Heart left ventricle (tissue), 16 donors: ENCODE measurements around the gene PPP4R1. TPM values are rescaled to one million over a fixed set of nuclear protein-coding genes. Genes with fewer than 3 reads are reported as not detected.

Experiments
- ATAC-seq, 4 donors: fragments of 200-7000 bp; cut with Tn5 transposase; one replicate each; pipeline ENCODE4 v1.9.1; 2020 to 2022; ENCODE audit warnings: moderate library complexity in 4 of 4, mild to moderate bottlenecking in 3 of 4, moderate number of reproducible peaks in 1 of 4
- DNase-seq, 5 donors: peaks; one replicate each; pipeline ENCODE4 v3.0.0-alpha.2; 2020
- H3K27ac ChIP-seq, 12 donors: fragments of 200-600 bp; sonication (generic) in 4 of 12; one replicate each; pipeline versions ENCODE4 v1.5.0 to v1.8.0; 2016 to 2022; ENCODE audit warnings: mild to moderate bottlenecking in 2 of 12
- H3K27me3 ChIP-seq, 9 donors: fragments of 200-600 bp; sonication (generic) in 2 of 9; one replicate each; pipeline versions ENCODE4 v1.5.1 to v1.8.0; 2016 to 2022; ENCODE audit warnings: mild to moderate bottlenecking in 3 of 9
- H3K36me3 ChIP-seq, 9 donors: fragments of 200-600 bp; sonication (generic) in 2 of 9; one replicate each; pipeline versions ENCODE4 v1.5.0 to v1.8.0; 2018 to 2022; ENCODE audit warnings: mild to moderate bottlenecking in 2 of 9
- H3K4me1 ChIP-seq, 12 donors: fragments of 200-600 bp; sonication (generic) in 4 of 12; one replicate each; pipeline versions ENCODE4 v1.5.0 to v1.8.0; 2016 to 2022; ENCODE audit warnings: mild to moderate bottlenecking in 3 of 12
- H3K4me3 ChIP-seq, 12 donors: fragments of 200-600 bp; sonication (generic) in 4 of 12; one replicate each; pipeline versions ENCODE4 v1.5.0 to v1.8.0; 2017 to 2022; ENCODE audit warnings: mild to moderate bottlenecking in 9 of 12, moderate library complexity in 4 of 12
- H3K9me3 ChIP-seq, 12 donors: fragments of 200-600 bp; sonication (generic) in 4 of 12; one replicate each; pipeline versions ENCODE4 v1.5.0 to v1.8.0; 2016 to 2022; ENCODE audit warnings: mild to moderate bottlenecking in 1 of 12
- POLR2A ChIP-seq, 2 donors: fragments of 450-650 bp; IDR thresholded peaks; one replicate each; pipeline ENCODE4 v1.6.1; 2017; ENCODE audit warnings: antibody characterized with exemption in 2 of 2, mild to moderate bottlenecking in 2 of 2, moderate library complexity in 2 of 2
- WGBS, 4 donors: extraction: QIAGEN DNeasy Blood & Tissue Kit in 2 of 4; methylation state at CpG; one replicate each; pipeline versions ENCODE4 v1.1.5 to v1.1.7; 2013 to 2018; 5-methylcytosine and 5-hydroxymethylcytosine counted together
- intact Hi-C, 10 donors: fragments of 100-400 bp; cut with DNase I; formaldehyde crosslinking; loops; one replicate each; pipeline versions ENCODE4 v1.11.1 to v1.14.2; 2022
- polyA plus RNA-seq, 2 donors: library from polyadenylated mRNA; stranded (reverse); fragments of 200-250 nt; gene quantifications; one replicate each; pipeline ENCODE4 v1.2.3, GENCODE V29; 2013
- total RNA-seq, 9 donors: library from RNA; depleted of rRNA in 2 of 9; stranded (reverse); fragments of >200 nt in 2 of 9; fragmentation: NEBNext Ultra II Directional in 3 of 9; extraction: Animal tissue kit (Norgen Biotek cat#: 25700) in 3 of 9; gene quantifications; one replicate each; pipeline versions ENCODE4 v1.1.0 to v1.2.4, GENCODE V29; 2016 to 2023
- TF ChIP-seq, protein P1 (sequence below), 12 donors: fragments of 200-600 bp; sonication (generic) in 4 of 12; IDR thresholded peaks; one replicate each; pipeline versions ENCODE4 v1.5.0 to v1.8.0; 2018 to 2022; ENCODE audit warnings: antibody characterized with exemption in 12 of 12, mild to moderate bottlenecking in 5 of 12
- donor health status: ischemic (EF 13 %, LVEDD 7.1; RV severe dilation, severe dysfunction).
- donor health status: healthy with polysubstance abuse.
- donor health status: DM: no; HTN: yes; CAD: no.
- donor health status: DM: no; HTN: no; CAD: no.
- donor health status: ischemic (EF 25% LVEDD 6.9; RV normal size, moderate dysfunction).
- donor health status: ischemic (EF 25% LVEDD 5.7; RV mildly dilated, moderate dysfunction).
- donor health status: healthy.
- donor health status: DM: yes; HTN: yes; CAD: no.
- donor health status: ischemic (EF 35%, LVEDD 5.7; RV mildly dilated, moderate dysfunction).
- donor health status: nonischemic (EF 11% LVEDD 7.7; RV severe dilation, severe dysfunction).
- donor health status: DM: yes; HTN: yes; CAD: no.
- donor health status: PGD.
- donor health status: ischemic (EF 29% LVEDD 5.4; RV normal size, mild dysfunction).
- donor health status: nonischemic (EF 23%, LVEDD 6.1; RV moderate dilation, normal function).

Gene PPP4R1
- total and polyA plus RNA-seq, 11 donors, result 13.9 to 81.3 (median 59.8) TPM

DNA sequence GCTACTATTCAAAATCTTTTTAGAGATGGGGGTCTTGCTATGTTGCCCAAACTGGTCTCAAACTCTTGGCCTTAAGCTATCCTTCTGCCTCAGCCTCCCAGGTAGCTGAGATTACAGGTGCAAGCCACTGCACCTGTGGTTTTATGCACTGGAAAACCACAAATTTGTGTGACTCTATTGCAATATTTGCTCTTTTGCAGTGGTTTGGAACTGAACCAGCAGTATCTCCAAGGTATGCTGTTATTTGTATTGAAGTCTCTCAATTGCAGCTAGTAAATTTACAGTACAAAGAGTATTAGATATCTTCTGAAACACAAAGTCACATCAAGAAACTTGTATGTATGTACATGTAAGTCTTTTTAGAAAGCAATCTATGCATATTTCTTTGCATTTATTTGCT lies 46.2 kb downstream of the PPP4R1 start:
- Histone ChIP-seq H3K27ac (no peak overlapping the region), H3K27me3 (no peaks in the 10 kb centered on the region), H3K4me1 (peaks cover 0 to 23% (median 13%) of the 10 kb centered on the region in 12 donors), H3K36me3 (peaks cover 0 to 73% (median 54%) of the 10 kb centered on the region in 9 donors), H3K4me3 (no peak overlapping the region), H3K9me3 (no peaks in the 10 kb centered on the region)
- ATAC-seq (no peak), DNase-seq (no peak)
- TF ChIP-seq POLR2A (IDR thresholded peaks at IDR 0.05), result no peak
- TF ChIP-seq, protein P1, sequence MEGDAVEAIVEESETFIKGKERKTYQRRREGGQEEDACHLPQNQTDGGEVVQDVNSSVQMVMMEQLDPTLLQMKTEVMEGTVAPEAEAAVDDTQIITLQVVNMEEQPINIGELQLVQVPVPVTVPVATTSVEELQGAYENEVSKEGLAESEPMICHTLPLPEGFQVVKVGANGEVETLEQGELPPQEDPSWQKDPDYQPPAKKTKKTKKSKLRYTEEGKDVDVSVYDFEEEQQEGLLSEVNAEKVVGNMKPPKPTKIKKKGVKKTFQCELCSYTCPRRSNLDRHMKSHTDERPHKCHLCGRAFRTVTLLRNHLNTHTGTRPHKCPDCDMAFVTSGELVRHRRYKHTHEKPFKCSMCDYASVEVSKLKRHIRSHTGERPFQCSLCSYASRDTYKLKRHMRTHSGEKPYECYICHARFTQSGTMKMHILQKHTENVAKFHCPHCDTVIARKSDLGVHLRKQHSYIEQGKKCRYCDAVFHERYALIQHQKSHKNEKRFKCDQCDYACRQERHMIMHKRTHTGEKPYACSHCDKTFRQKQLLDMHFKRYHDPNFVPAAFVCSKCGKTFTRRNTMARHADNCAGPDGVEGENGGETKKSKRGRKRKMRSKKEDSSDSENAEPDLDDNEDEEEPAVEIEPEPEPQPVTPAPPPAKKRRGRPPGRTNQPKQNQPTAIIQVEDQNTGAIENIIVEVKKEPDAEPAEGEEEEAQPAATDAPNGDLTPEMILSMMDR (IDR thresholded peaks at IDR 0.05), result no peak
- intact Hi-C loops, result no loop called here

DNA sequence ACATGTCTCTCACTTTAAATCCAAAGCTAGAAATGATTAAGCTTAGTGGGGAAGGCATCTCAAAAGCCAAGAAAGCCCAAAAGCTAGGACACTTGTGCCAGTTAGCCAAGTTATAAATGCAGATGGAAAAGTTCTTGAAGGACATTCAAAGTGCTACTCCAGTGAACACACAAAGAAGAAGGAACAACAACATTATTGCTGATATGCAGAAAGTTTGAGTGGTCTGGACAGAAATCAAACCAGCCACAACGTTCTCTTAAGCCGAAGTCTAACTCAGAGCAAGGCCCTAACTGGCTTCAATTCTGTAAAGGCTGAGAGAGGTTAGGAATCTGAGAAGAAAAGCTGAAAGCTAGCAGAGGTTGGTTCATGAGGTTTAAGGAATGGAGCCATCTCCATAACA lies 49.0 kb downstream of the PPP4R1 start:
- peak overlapping the region in 1 of 12 donors; percentile 18 for H3K27ac ChIP-seq
- no peaks in the 10 kb centered on the region for H3K9me3 ChIP-seq
- intact Hi-C loops, result no loop called here
- no peaks in the 10 kb centered on the region for H3K27me3 ChIP-seq
- peaks cover 0 to 41% (median 13%) of the 10 kb centered on the region in 12 donors for H3K4me1 ChIP-seq
- no peak overlapping the region for H3K4me3 ChIP-seq
- 70 to 87% (median 83%) methylated on average over 2 of the region's 2 CpGs for WGBS, 4 donors
- DNase-seq (no peak), ATAC-seq (no peak)
- no peak for TF ChIP-seq POLR2A (IDR thresholded peaks at IDR 0.05)
- TF ChIP-seq, protein P1 (IDR thresholded peaks at IDR 0.05), result no peak
- peaks cover 0 to 74% (median 62%) of the 10 kb centered on the region in 9 donors for H3K36me3 ChIP-seq

DNA sequence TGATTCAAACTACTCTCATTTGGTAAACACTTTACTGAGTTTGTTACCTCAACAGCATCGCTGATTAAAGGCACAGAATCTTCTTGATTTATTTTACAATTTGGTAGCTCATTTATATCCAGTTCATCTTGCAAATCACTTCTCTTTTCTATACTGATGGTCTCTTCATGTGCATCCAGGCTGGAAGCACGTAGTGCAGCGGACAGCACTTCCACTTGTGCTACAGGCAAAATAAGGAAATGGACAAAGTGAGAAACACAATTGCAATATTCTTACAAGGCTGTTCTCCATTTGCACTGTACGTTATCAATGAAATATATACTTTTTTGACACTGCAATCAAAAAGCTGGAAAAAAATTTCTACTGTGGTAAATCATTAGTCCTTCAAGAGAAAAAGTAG lies 51.0 kb downstream of the PPP4R1 start:
- no peak for DNase-seq
- no peak for TF ChIP-seq POLR2A (IDR thresholded peaks at IDR 0.05)
- no peak overlapping the region for H3K4me3 ChIP-seq
- peak in 1 of 4 donors; percentile 46 for ATAC-seq
- peaks cover 0 to 75% (median 63%) of the 10 kb centered on the region in 9 donors for H3K36me3 ChIP-seq
- no peaks in the 10 kb centered on the region for H3K27me3 ChIP-seq
- no peaks in the 10 kb centered on the region for H3K9me3 ChIP-seq
- WGBS, 4 donors, result 91 to 92% (median 92%) methylated on average over 4 of the region's 4 CpGs
- H3K4me1 ChIP-seq, result peaks cover 0 to 41% (median 13%) of the 10 kb centered on the region in 12 donors
- H3K27ac ChIP-seq, result peak overlapping the region in 1 of 12 donors; percentile 22
- intact Hi-C loops, result no loop called here

DNA sequence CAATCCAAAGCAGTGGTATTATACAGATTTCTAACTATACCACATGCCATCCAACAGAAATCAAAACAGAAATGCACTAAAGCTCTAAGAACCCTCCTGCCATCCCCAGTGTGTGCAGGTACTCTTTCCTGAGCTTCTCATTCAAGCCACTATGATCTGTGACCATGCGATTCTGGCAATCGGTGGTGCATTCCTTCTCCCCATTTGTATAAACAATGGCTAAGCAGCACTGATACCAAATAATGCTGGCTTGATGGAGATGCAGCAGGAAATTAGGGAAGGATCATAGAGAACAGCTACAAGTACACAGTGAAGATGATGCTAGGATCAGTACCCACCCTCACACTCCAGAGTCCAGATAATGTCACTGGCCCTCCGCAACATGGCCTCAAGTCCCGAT lies 51.8 kb downstream of the PPP4R1 start:
- H3K27ac ChIP-seq, result peak overlapping the region in 1 of 12 donors; percentile 22
- WGBS, 4 donors, result 86 to 94% (median 89%) methylated on average over 4 of the region's 4 CpGs

More for the DNA sequence above, 51.8 kb downstream of the PPP4R1 start:
- TF ChIP-seq POLR2A (IDR thresholded peaks at IDR 0.05), result no peak
- TF ChIP-seq, protein P1 (IDR thresholded peaks at IDR 0.05), result no peak
- intact Hi-C loops, result no loop called here
- DNase-seq (no peak), ATAC-seq (no peak)
- no peak overlapping the region for H3K4me3 ChIP-seq
- peaks cover 0 to 75% (median 64%) of the 10 kb centered on the region in 9 donors for H3K36me3 ChIP-seq
- no peaks in the 10 kb centered on the region for H3K27me3 ChIP-seq
- peaks cover 0 to 41% (median 13%) of the 10 kb centered on the region in 12 donors for H3K4me1 ChIP-seq
- no peaks in the 10 kb centered on the region for H3K9me3 ChIP-seq
